HEK293 (cell line): Measurements from ENCODE around the gene TRAPPC5.

Source experiments
- CTCF ChIA-PET: fragments of 350-600 bp; formaldehyde crosslinking; extraction: SDS; loops from one replicate; lab custom pipeline; 2021; ENCODE audit warnings: antibody characterized with exemption; lab: Yijun Ruan, JAX
- POLR2A ChIA-PET: fragments of 300-600 bp; formaldehyde crosslinking; extraction: SDS; loops from one replicate; lab custom pipeline; 2020; ENCODE audit warnings: antibody characterized with exemption, inconsistent platforms; lab: Yijun Ruan, JAX
- H3K27ac ChIP-seq: fragments of 200-500 bp; sonication (Bioruptor generic); 2 replicates; pipeline ENCODE4 v1.5.1; 2014; ENCODE audit warnings: low read depth, low read length, control low read depth, inconsistent platforms; ENCODE audit errors: extremely low read depth
- H3K36me3 ChIP-seq, 2 experiments: fragments of 200-500 bp in 1 of 2; sonication (Bioruptor generic) in 1 of 2; 1 replicate in 1 of 2; 2 replicates in 1 of 2; pipeline ENCODE4 v1.5.1; 2014 to 2017; ENCODE audit warnings: inconsistent platforms in 2 of 2, low read length in 2 of 2; ENCODE audit not compliant: control insufficient read depth in 2 of 2, insufficient read depth in 1 of 2
- H3K4me1 ChIP-seq: fragments of 200-500 bp; sonication (Bioruptor generic); 2 replicates; pipeline ENCODE4 v1.5.1; 2014; ENCODE audit warnings: mild to moderate bottlenecking, low read length, inconsistent platforms; ENCODE audit not compliant: control insufficient read depth, insufficient read depth
- H3K4me3 ChIP-seq: 2 replicates; pipeline ENCODE4 v1.5.1; 2011; ENCODE audit warnings: low read depth, mild to moderate bottlenecking, control low read depth, low read length, moderate library complexity
- H3K9me3 ChIP-seq: fragments of 200-500 bp; sonication (Bioruptor generic); 2 replicates; pipeline ENCODE4 v1.5.1; 2014; ENCODE audit warnings: low read depth, low read length, inconsistent platforms; ENCODE audit not compliant: control insufficient read depth, insufficient read depth
- EGR2 ChIP-seq: fragments of 450-650 bp; formaldehyde crosslinking; IDR thresholded peaks from 2 replicates; pipeline ENCODE4 v1.5.1; 2016; ENCODE audit warnings: low read depth, missing biosample characterization, missing genetic modification characterization
- KLF1 ChIP-seq: fragments of 450-650 bp; formaldehyde crosslinking; IDR thresholded peaks from 2 replicates; pipeline ENCODE4 v1.5.1; 2016; ENCODE audit warnings: missing biosample characterization, missing genetic modification characterization
- KLF9 ChIP-seq: fragments of 450-650 bp; formaldehyde crosslinking; IDR thresholded peaks from 2 replicates; pipeline ENCODE4 v1.5.1; 2016; ENCODE audit warnings: missing biosample characterization, missing genetic modification characterization, low read depth
- PRDM10 ChIP-seq: fragments of 450-650 bp; formaldehyde crosslinking; IDR thresholded peaks from 2 replicates; pipeline ENCODE4 v1.5.1; 2016; ENCODE audit warnings: missing biosample characterization, missing genetic modification characterization
- TRIM28 ChIP-seq: IDR thresholded peaks from 2 replicates; pipeline ENCODE4 v1.6.1; 2011; ENCODE audit warnings: low read length, control low read depth, borderline replicate concordance
- ZFHX2 ChIP-seq: fragments of 450-650 bp; formaldehyde crosslinking; conservative IDR thresholded peaks from 2 replicates; pipeline ENCODE4 v1.5.1; 2016; ENCODE audit warnings: missing biosample characterization, missing genetic modification characterization
- ZNF132 ChIP-seq: fragments of 450-650 bp; formaldehyde crosslinking; IDR thresholded peaks from 2 replicates; pipeline ENCODE4 v1.5.1; 2017; ENCODE audit warnings: missing biosample characterization, missing genetic modification characterization, borderline replicate concordance
- ZNF184 ChIP-seq: fragments of 450-650 bp; IDR thresholded peaks from 2 replicates; pipeline ENCODE4 v1.5.1; 2018; ENCODE audit warnings: missing biosample characterization, mild to moderate bottlenecking, missing genetic modification characterization
- ZNF292 ChIP-seq: fragments of 450-650 bp; formaldehyde crosslinking; IDR thresholded peaks from 2 replicates; pipeline ENCODE4 v1.5.1; 2016; ENCODE audit warnings: low read depth, missing biosample characterization, missing genetic modification characterization, borderline replicate concordance
- ZNF398 ChIP-seq: fragments of 450-650 bp; formaldehyde crosslinking; IDR thresholded peaks from 2 replicates; pipeline ENCODE4 v1.5.1; 2017; ENCODE audit warnings: missing biosample characterization, missing genetic modification characterization
- ZNF423 ChIP-seq: fragments of 450-650 bp; formaldehyde crosslinking; IDR thresholded peaks from 2 replicates; pipeline ENCODE4 v1.5.1; 2016; ENCODE audit warnings: missing biosample characterization, missing genetic modification characterization
- ZNF518A ChIP-seq: fragments of 450-650 bp; formaldehyde crosslinking; conservative IDR thresholded peaks from 2 replicates; pipeline ENCODE4 v1.5.1; 2016; ENCODE audit warnings: low read depth, missing biosample characterization, missing genetic modification characterization
- ZNF548 ChIP-seq: fragments of 450-650 bp; formaldehyde crosslinking; IDR thresholded peaks from 2 replicates; pipeline ENCODE4 v1.5.1; 2016; ENCODE audit warnings: missing biosample characterization, missing genetic modification characterization
- ZNF558 ChIP-seq: fragments of 450-650 bp; formaldehyde crosslinking; IDR thresholded peaks from 2 replicates; pipeline ENCODE4 v1.5.1; 2016; ENCODE audit warnings: missing biosample characterization, missing genetic modification characterization
- ZNF571 ChIP-seq: fragments of 450-650 bp; formaldehyde crosslinking; IDR thresholded peaks from 2 replicates; pipeline ENCODE4 v1.5.0; 2017; ENCODE audit warnings: missing biosample characterization, missing genetic modification characterization

Gene TRAPPC5

GRCh38 chr19:7676376-7676775 is 4.3 kb upstream of the TRAPPC5 start:
- Histone ChIP-seq H3K4me3 (no peak overlapping the region), H3K4me1 (no peaks in the 10 kb centered on the region), H3K9me3 (no peaks in the 10 kb centered on the region), H3K27ac (no peak overlapping the region), H3K36me3 (no peaks in the 10 kb centered on the region)
- CTCF ChIA-PET, result interaction anchor here (0.9 to 1.6 kb wide), 3 partner anchors 24 to 146 kb away, joined by 3 to 5 read pairs (median 3); no protein-coding TSS in a partner anchor
- 0 out of 2 replicates have a peak, but pooled peaks have one; percentile 12 for TF ChIP-seq KLF9 (tag by site-specific recombination)
- TF ChIP-seq ZNF518A (tag by site-specific recombination), result no peak
- TF ChIP-seq ZNF292 (tag by site-specific recombination), result no peak
- no peak for TF ChIP-seq ZNF558
- TF ChIP-seq KLF1, result 0 out of 2 replicates have a peak, but pooled peaks have one; percentile 23
- TF ChIP-seq, all 188 proteins: peak for 2
- POLR2A ChIA-PET, result no interaction called here

GRCh38 chr19:7676854-7677253 is 3.8 kb upstream of the TRAPPC5 start, which contains the start of gene MCEMP1:
Gene MCEMP1, plus strand, starts transcription at chr19:7677090. Its CDS starts 31 bp downstream, at chr19:7677121.
- Histone ChIP-seq H3K9me3 (no peaks in the 10 kb centered on the region), H3K36me3 (no peaks in the 10 kb centered on the region), H3K4me3 (no peak within 1 kb of the TSS), H3K4me1 (no peaks in the 10 kb centered on the region), H3K27ac (no peak within 1 kb of the TSS)
- ChIA-PET POLR2A (no interaction called here), CTCF (interaction anchor here (1.6 kb wide), 1 partner anchor 25 kb away, joined by 5 read pairs; no protein-coding TSS in a partner anchor)
- TF ChIP-seq PRDM10, result no peak
- no peak for TF ChIP-seq TRIM28
- no peak for TF ChIP-seq ZNF571
- TF ChIP-seq ZFHX2, result peak; percentile 58
- no peak for TF ChIP-seq ZNF548 (tag by site-specific recombination)
- no peak for TF ChIP-seq ZNF423 (tag by site-specific recombination)
- TF ChIP-seq ZNF132 (tag by site-specific recombination), result no peak
- TF ChIP-seq ZNF184, result no peak
- TF ChIP-seq EGR2 (tag by site-specific recombination), result peak; percentile 46; the same call in 1 of the 2 replicates
- TF ChIP-seq ZNF398 (tag by site-specific recombination), result no peak
